Measurements from ENCODE around the gene FMC1. TPM values are rescaled to one million over a fixed set of nuclear protein-coding genes. Genes with fewer than 3 reads are reported as not detected.
A peak's percentile ranks its signal among the peaks of the same experiment; 100 is the strongest.

FMC1 gene, protein sequence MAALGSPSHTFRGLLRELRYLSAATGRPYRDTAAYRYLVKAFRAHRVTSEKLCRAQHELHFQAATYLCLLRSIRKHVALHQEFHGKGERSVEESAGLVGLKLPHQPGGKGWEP
- 10 to 100 TPM in 1 of 4 donors, 1 to 10 TPM in 3; 5.2 to 11.8 (median 7.8) TPM for total RNA-seq

DNA sequence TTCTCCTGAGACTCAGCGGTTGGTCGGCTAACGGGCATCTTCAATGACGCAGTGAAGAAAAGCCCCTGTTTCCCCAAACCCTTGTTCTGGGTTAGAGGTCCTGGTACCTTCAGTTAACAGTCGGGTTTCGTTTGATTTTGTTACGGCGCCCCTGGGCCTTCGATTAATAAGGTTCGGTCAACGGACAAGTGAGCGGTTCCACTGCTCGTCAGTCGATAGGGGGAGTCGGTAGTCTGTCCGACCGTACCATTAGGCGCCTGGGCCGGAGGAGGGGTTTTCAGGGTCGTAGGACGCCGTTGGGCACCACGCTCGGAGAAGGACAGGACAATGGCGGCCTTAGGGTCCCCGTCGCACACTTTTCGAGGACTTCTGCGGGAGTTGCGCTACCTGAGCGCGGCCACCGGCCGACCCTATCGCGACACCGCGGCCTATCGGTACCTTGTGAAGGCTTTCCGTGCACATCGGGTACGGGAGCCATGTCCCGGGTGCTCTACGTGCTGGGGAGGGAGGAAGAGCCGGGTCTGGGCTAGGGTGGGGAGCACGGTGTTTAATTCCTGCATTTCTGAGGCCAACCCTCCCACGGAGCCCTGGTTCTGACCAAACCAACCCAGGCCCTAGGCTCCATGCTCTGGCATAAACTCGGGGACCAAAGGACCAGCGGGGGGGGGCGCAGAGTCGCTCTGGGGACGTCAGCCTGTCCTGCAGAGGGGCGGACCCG, at the start of gene FMC1:
Gene FMC1 (plus strand): TSS at position 280 of the 718 bp plus-strand sequence. CDS start 48 bp downstream, at position 328.
- 0% methylated on average over 21 of the region's 54 CpGs for WGBS
- peak; percentile 26 to 62 for TF ChIP-seq POLR2A (IDR thresholded peaks at IDR 0.05)
- TF ChIP-seq, protein P1, sequence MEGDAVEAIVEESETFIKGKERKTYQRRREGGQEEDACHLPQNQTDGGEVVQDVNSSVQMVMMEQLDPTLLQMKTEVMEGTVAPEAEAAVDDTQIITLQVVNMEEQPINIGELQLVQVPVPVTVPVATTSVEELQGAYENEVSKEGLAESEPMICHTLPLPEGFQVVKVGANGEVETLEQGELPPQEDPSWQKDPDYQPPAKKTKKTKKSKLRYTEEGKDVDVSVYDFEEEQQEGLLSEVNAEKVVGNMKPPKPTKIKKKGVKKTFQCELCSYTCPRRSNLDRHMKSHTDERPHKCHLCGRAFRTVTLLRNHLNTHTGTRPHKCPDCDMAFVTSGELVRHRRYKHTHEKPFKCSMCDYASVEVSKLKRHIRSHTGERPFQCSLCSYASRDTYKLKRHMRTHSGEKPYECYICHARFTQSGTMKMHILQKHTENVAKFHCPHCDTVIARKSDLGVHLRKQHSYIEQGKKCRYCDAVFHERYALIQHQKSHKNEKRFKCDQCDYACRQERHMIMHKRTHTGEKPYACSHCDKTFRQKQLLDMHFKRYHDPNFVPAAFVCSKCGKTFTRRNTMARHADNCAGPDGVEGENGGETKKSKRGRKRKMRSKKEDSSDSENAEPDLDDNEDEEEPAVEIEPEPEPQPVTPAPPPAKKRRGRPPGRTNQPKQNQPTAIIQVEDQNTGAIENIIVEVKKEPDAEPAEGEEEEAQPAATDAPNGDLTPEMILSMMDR (IDR thresholded peaks at IDR 0.05), result peak in 1 of 2 donors; percentile 49
- TF ChIP-seq POLR2AphosphoS5 (IDR thresholded peaks at IDR 0.05), result peak; percentile 8 to 52 (median 20)
- no peak for TF ChIP-seq EP300 (IDR thresholded peaks at IDR 0.05)
- peak; percentile 96 to 98 for DNase-seq (ENCODE audit: low spot score in 2 of 2)
- Histone ChIP-seq H3K27me3 (no peaks in the 10 kb centered on the region), H3K9me3 (no peaks in the 10 kb centered on the region), H3K4me3 (peak within 1 kb of the TSS; percentile 88), H3K36me3 (peaks cover 4% of the 10 kb centered on the region), H3K4me1 (peaks cover 12% of the 10 kb centered on the region), H3K27ac (peak within 1 kb of the TSS; percentile 100)

DNA sequence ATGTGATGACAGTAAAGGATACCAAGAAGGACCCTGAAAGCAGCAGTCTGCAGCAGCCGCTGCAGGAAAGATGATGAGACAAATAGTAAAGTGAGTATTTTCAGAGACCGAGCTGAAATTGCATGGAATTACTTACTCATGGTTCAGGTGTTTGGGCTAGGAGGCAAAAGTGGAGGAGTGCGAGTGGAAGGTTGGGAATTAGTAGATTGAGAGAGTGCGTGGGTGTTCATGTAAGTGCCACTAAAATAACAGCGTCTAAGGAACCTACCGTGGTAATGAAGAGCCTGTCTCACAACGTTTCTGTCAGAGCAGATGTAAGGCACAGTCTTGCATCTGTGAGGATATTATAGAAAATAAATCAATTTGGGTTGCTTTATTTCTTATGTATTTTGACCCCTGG, 48.3 kb upstream of the FMC1 start:
- WGBS, result 90% methylated on average over 7 of the region's 7 CpGs
- H3K4me3 ChIP-seq, result no peak overlapping the region

DNA sequence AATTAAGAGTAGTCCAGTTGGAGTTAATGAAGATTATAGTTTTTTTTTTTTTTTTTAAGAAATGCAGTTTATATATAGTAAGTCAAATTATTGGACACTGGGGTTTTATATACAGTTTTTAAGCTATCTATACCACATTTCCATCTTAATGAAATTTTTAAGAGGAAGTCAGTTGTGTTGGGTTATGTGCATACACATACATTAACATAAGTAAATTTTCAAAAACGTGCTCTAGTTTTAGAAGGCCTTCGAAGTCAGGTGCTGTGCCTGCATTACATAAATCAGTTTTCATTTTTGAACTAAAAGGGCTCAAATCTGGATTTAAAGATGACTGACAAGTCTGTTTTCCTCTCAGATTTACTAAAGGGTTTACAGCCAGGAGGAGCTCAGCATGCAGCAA, 47.6 kb upstream of the FMC1 start:
- WGBS, result 87% methylated on average over 2 of the region's 2 CpGs
- DNase-seq (ENCODE audit: low spot score in 2 of 2), result no peak
- H3K9me3 ChIP-seq, result no peaks in the 10 kb centered on the region
- no peak overlapping the region for H3K27ac ChIP-seq
- no peaks in the 10 kb centered on the region for H3K27me3 ChIP-seq
- no peak for TF ChIP-seq EP300 (IDR thresholded peaks at IDR 0.05)
- no peak for TF ChIP-seq POLR2AphosphoS5 (IDR thresholded peaks at IDR 0.05)
- TF ChIP-seq POLR2A (IDR thresholded peaks at IDR 0.05), result no peak
- TF ChIP-seq, protein P1 (IDR thresholded peaks at IDR 0.05), result no peak
- no peak overlapping the region for H3K4me3 ChIP-seq
- H3K36me3 ChIP-seq, result peaks cover 48% of the 10 kb centered on the region
- H3K4me1 ChIP-seq, result no peaks in the 10 kb centered on the region

More for the DNA sequence above, 48.3 kb upstream of the FMC1 start:
- Histone ChIP-seq H3K4me1 (no peaks in the 10 kb centered on the region), H3K9me3 (no peaks in the 10 kb centered on the region), H3K27ac (no peak overlapping the region), H3K36me3 (peaks cover 42% of the 10 kb centered on the region), H3K27me3 (no peaks in the 10 kb centered on the region)
- DNase-seq (ENCODE audit: low spot score in 2 of 2), result no peak
- TF ChIP-seq, protein P1 (IDR thresholded peaks at IDR 0.05), result no peak
- TF ChIP-seq EP300 (IDR thresholded peaks at IDR 0.05) (no peak), POLR2A (IDR thresholded peaks at IDR 0.05) (no peak), POLR2AphosphoS5 (IDR thresholded peaks at IDR 0.05) (no peak)

DNA sequence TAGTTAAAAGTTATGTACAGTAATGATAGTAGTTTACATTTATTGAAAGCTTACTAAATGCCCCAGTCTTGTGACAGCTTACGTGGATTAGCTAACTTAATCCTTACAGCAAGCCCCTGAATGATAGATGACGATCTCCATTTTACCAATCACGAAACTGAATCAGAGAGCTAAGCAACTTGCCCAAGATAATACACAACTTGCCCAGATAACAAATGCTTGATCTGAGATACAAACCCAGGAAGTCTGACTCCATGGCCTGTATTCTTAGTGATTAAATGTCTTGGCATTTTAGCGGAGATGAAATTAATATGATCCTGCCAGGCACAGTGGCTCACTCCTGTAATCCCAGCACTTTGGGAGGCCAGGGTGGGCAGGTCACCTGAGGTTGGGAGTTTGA, 46.9 kb upstream of the FMC1 start:
- WGBS, result 88% methylated on average over 4 of the region's 4 CpGs
- Histone ChIP-seq H3K27me3 (no peaks in the 10 kb centered on the region), H3K36me3 (peaks cover 54% of the 10 kb centered on the region), H3K27ac (no peak overlapping the region), H3K4me3 (no peak overlapping the region), H3K4me1 (no peaks in the 10 kb centered on the region), H3K9me3 (no peaks in the 10 kb centered on the region)
- TF ChIP-seq, protein P1 (IDR thresholded peaks at IDR 0.05), result no peak
- TF ChIP-seq POLR2AphosphoS5 (IDR thresholded peaks at IDR 0.05) (no peak), EP300 (IDR thresholded peaks at IDR 0.05) (no peak)
- no peak for DNase-seq (ENCODE audit: low spot score in 2 of 2)

DNA sequence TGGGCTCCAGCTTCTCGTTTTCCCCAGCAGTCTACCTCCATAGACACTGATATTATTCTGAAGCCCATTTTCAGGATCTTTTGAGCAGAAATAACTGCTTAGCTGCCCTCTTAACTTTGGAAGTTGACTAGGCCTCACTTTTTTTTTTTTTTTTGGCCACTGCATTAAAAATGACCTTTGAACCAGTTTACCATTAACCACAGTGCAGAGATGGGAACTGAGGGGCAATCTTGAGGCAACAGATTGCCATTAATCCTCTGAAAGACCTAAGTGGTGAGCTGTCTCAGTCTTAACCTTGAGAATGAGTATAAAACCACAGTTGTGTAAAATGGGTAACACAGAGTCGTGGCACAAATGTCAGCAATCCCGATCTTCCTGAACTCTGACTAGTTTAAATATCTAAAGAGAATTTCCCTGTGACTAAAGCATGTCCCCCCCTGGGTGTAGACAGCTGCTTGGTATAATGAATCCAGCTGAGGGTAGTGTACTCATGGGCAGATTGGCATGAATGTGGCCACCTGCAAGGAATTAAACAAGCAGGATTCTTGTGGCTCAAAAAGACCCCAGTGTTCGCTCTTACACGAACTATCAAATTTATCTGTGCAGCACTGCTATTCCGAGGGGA, 46.1 kb upstream of the FMC1 start:
- WGBS, result 92% methylated on average over 6 of the region's 6 CpGs
- Histone ChIP-seq H3K36me3 (peaks cover 56% of the 10 kb centered on the region), H3K27me3 (no peaks in the 10 kb centered on the region), H3K27ac (no peak overlapping the region), H3K9me3 (no peaks in the 10 kb centered on the region), H3K4me1 (no peaks in the 10 kb centered on the region), H3K4me3 (no peak overlapping the region)
- no peak for TF ChIP-seq POLR2AphosphoS5 (IDR thresholded peaks at IDR 0.05)
- TF ChIP-seq POLR2A (IDR thresholded peaks at IDR 0.05), result no peak
- TF ChIP-seq, protein P1 (IDR thresholded peaks at IDR 0.05), result no peak
- no peak for TF ChIP-seq EP300 (IDR thresholded peaks at IDR 0.05)
- DNase-seq (ENCODE audit: low spot score in 2 of 2), result no peak

Measured in suprapubic skin (tissue), 4 donors.